K562 (cell line): ENCODE data around the gene TTC21A.

Source experiments
- ESRRA ChIP-seq: fragments of 450-650 bp; IDR thresholded peaks from 2 replicates; pipeline ENCODE4 v1.6.1; 2014; ENCODE audit warnings: low read depth, mild to moderate bottlenecking, moderate library complexity, borderline replicate concordance
- EZH2 ChIP-seq: IDR thresholded peaks from 2 replicates; pipeline ENCODE4 v1.6.1; 2012; ENCODE audit warnings: low read depth, mild to moderate bottlenecking, inconsistent platforms, low read length, borderline replicate concordance
- HCFC1 ChIP-seq: IDR thresholded peaks from 2 replicates; pipeline ENCODE4 v1.6.1; 2012; ENCODE audit warnings: low read depth, low read length, improper control_type of control experiment
- MXI1 ChIP-seq: IDR thresholded peaks from 2 replicates; pipeline ENCODE4 v1.6.1; 2011; ENCODE audit warnings: low read depth, mild to moderate bottlenecking, improper control_type of control experiment, low read length
- U2AF1 ChIP-seq: fragments of 200-400 bp; formaldehyde crosslinking; optimal IDR thresholded peaks from 2 replicates; pipeline ENCODE3; 2017; ENCODE audit warnings: mild to moderate bottlenecking, low read depth, low read length, moderate library complexity
- ZBTB8A ChIP-seq: fragments of 450-650 bp; IDR thresholded peaks from 2 replicates; pipeline ENCODE4 v1.6.1; 2018; ENCODE audit warnings: mild to moderate bottlenecking, moderate library complexity; ENCODE audit not compliant: partially characterized antibody
- TF ChIP-seq, protein P1 (sequence below), 3 experiments: IDR thresholded peaks in 2 of 3; conservative IDR thresholded peaks in 1 of 3; 2 replicates each; pipeline ENCODE4 v1.5.1; 2011 to 2012; ENCODE audit warnings: low read length in 3 of 3, mild to moderate bottlenecking in 3 of 3, control low read depth in 2 of 3, improper control_type of control experiment in 1 of 3, inconsistent platforms in 1 of 3, low read depth in 1 of 3, mixed read lengths in 1 of 3, moderate library complexity in 1 of 3; ENCODE audit not compliant: insufficient read depth in 2 of 3
- TF ChIP-seq, protein P2 (sequence below): fragments of 450-650 bp; IDR thresholded peaks from 2 replicates; pipeline ENCODE4 v1.6.1; 2016; ENCODE audit warnings: mild to moderate bottlenecking
- TF ChIP-seq, protein P3 (sequence below): sonication (generic); formaldehyde crosslinking; IDR thresholded peaks from 2 replicates; pipeline ENCODE4 v1.8.1; 2023; ENCODE audit warnings: mild to moderate bottlenecking, missing genetic modification reagents

DNA sequence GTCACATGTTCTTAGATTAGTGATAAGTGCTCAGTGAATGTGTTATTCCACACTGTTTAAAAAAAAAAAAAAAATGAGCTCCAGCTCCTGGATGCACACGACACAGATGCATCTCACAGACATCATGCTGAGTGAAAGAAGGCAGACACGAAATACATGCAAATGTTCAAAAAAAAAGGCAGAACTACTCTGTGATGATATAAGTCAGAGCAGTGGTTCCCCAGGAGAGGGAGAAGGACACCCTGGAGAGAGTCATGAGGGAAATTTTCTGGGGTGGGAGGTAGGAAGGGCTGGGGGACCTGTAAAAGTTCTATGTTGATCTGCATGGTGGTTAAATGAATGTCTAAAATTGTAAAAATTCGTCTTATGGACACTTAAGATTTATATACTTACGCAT lies 41.6 kb downstream of the TTC21A start:
- TF ChIP-seq, protein P1, sequence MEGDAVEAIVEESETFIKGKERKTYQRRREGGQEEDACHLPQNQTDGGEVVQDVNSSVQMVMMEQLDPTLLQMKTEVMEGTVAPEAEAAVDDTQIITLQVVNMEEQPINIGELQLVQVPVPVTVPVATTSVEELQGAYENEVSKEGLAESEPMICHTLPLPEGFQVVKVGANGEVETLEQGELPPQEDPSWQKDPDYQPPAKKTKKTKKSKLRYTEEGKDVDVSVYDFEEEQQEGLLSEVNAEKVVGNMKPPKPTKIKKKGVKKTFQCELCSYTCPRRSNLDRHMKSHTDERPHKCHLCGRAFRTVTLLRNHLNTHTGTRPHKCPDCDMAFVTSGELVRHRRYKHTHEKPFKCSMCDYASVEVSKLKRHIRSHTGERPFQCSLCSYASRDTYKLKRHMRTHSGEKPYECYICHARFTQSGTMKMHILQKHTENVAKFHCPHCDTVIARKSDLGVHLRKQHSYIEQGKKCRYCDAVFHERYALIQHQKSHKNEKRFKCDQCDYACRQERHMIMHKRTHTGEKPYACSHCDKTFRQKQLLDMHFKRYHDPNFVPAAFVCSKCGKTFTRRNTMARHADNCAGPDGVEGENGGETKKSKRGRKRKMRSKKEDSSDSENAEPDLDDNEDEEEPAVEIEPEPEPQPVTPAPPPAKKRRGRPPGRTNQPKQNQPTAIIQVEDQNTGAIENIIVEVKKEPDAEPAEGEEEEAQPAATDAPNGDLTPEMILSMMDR (IDR thresholded peaks at IDR 0.05 in 2 of 3, conservative IDR thresholded peaks at IDR 0.05 in 1 of 3; ENCODE audit: insufficient read depth in 2 of 3, low read depth in 1 of 3, low read length in 3 of 3) = no peak
- TF ChIP-seq, protein P2, sequence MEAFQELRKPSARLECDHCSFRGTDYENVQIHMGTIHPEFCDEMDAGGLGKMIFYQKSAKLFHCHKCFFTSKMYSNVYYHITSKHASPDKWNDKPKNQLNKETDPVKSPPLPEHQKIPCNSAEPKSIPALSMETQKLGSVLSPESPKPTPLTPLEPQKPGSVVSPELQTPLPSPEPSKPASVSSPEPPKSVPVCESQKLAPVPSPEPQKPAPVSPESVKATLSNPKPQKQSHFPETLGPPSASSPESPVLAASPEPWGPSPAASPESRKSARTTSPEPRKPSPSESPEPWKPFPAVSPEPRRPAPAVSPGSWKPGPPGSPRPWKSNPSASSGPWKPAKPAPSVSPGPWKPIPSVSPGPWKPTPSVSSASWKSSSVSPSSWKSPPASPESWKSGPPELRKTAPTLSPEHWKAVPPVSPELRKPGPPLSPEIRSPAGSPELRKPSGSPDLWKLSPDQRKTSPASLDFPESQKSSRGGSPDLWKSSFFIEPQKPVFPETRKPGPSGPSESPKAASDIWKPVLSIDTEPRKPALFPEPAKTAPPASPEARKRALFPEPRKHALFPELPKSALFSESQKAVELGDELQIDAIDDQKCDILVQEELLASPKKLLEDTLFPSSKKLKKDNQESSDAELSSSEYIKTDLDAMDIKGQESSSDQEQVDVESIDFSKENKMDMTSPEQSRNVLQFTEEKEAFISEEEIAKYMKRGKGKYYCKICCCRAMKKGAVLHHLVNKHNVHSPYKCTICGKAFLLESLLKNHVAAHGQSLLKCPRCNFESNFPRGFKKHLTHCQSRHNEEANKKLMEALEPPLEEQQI = no peak
- TF ChIP-seq HCFC1 (no peak), EZH2 (no peak), ZBTB8A (no peak), MXI1 (no peak), ESRRA (no peak), U2AF1 (no peak)
- TF ChIP-seq, protein P3, sequence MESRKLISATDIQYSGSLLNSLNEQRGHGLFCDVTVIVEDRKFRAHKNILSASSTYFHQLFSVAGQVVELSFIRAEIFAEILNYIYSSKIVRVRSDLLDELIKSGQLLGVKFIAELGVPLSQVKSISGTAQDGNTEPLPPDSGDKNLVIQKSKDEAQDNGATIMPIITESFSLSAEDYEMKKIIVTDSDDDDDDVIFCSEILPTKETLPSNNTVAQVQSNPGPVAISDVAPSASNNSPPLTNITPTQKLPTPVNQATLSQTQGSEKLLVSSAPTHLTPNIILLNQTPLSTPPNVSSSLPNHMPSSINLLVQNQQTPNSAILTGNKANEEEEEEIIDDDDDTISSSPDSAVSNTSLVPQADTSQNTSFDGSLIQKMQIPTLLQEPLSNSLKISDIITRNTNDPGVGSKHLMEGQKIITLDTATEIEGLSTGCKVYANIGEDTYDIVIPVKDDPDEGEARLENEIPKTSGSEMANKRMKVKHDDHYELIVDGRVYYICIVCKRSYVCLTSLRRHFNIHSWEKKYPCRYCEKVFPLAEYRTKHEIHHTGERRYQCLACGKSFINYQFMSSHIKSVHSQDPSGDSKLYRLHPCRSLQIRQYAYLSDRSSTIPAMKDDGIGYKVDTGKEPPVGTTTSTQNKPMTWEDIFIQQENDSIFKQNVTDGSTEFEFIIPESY (CRISPR knock-in tag) = no peak
